DMS114 treated with DMSO at 0.1 percent for 48 hours (cell line): Measurements from ENCODE around the gene SLC15A5.

ENCODE experiments used
- DNase-seq: peaks from one replicate; lab custom pipeline; 2025; ENCODE audit not compliant: unreplicated experiment; lab: John Stamatoyannopoulos, UW

Gene SLC15A5

GRCh38 chr12:16277585-16277984 lies at the start of gene SLC15A5:
Gene SLC15A5, minus strand, starts transcription at chr12:16277685. Its CDS starts 0 bp downstream, at chr12:16277685.
- DNase-seq = no peak

GRCh38 chr12:16325426-16325825 lies 47.9 kb upstream of the SLC15A5 start:
- DNase-seq = no peak

GRCh38 chr12:16324772-16325171 lies 47.3 kb upstream of the SLC15A5 start:
- no peak for DNase-seq

- DNase-seq = no peak
These were observed 46.8 kb upstream of the SLC15A5 start for GRCh38 chr12:16324272-16324671.

- DNase-seq = no peak
These were observed 46.2 kb upstream of the SLC15A5 start for GRCh38 chr12:16323638-16324037.

GRCh38 chr12:16323010-16323409 lies 45.5 kb upstream of the SLC15A5 start:
- no peak for DNase-seq

GRCh38 chr12:16310934-16311333 lies 33.4 kb upstream of the SLC15A5 start:
- DNase-seq = no peak

GRCh38 chr12:16307856-16308475 lies 30.5 kb upstream of the SLC15A5 start:
- DNase-seq = no peak

- DNase-seq = no peak
These were observed 26.5 kb upstream of the SLC15A5 start for GRCh38 chr12:16303939-16304338.

GRCh38 chr12:16300736-16301135 lies 23.3 kb upstream of the SLC15A5 start:
- DNase-seq = no peak

GRCh38 chr12:16300122-16300521 lies 22.6 kb upstream of the SLC15A5 start:
- no peak for DNase-seq

GRCh38 chr12:16299403-16299802 lies 21.9 kb upstream of the SLC15A5 start:
- no peak for DNase-seq

GRCh38 chr12:16297521-16297920 lies 20.0 kb upstream of the SLC15A5 start:
- DNase-seq = no peak

- no peak for DNase-seq
These were observed 17.0 kb upstream of the SLC15A5 start for GRCh38 chr12:16294376-16294956.

GRCh38 chr12:16291032-16291431 lies 13.5 kb upstream of the SLC15A5 start:
- DNase-seq = no peak

- no peak for DNase-seq
These were observed 8.1 kb upstream of the SLC15A5 start for GRCh38 chr12:16285586-16285985.

- DNase-seq = no peak
These were observed 5.5 kb upstream of the SLC15A5 start for GRCh38 chr12:16282978-16283377.

GRCh38 chr12:16282081-16282480 lies 4.6 kb upstream of the SLC15A5 start:
- no peak for DNase-seq

- no peak for DNase-seq
These were observed 3.7 kb upstream of the SLC15A5 start for GRCh38 chr12:16281157-16281556.

- DNase-seq = no peak
These were observed 5.3 kb downstream of the SLC15A5 start for GRCh38 chr12:16272222-16272621.

- no peak for DNase-seq
These were observed 6.4 kb downstream of the SLC15A5 start for GRCh38 chr12:16271062-16271461.

- no peak for DNase-seq
These were observed 7.5 kb downstream of the SLC15A5 start for GRCh38 chr12:16269946-16270345.

GRCh38 chr12:16266085-16266484 lies 11.4 kb downstream of the SLC15A5 start:
- no peak for DNase-seq
